Activated CD8-positive, alpha-beta T cell treated with anti-CD3 and anti-CD28 coated beads, Interleukin-2, amount 10 ng/mL, durations not matched to agents 7 days and 5 days (primary cell): ENCODE results near the gene CDH6. TPM values are rescaled to one million over a fixed set of nuclear protein-coding genes. Genes with fewer than 3 reads are reported as not detected.

Source experiments
- ATAC-seq: fragments of 150-1000 bp; cut with Tn5 transposase; one replicate; pipeline ENCODE4 v1.10.0; 2021; ENCODE audit warnings: moderate library complexity
- CTCF ChIA-PET: fragments of 350-600 bp; sonication (Branson Sonifier 250); formaldehyde crosslinking; loops from one replicate; lab custom pipeline; 2021; ENCODE audit warnings: antibody characterized with exemption; lab: Charles Lee
- POLR2A ChIA-PET: fragments of 350-600 bp; sonication (Branson Sonifier 250); formaldehyde crosslinking; loops from one replicate; lab custom pipeline; 2021; ENCODE audit warnings: antibody characterized with exemption; lab: Charles Lee
- DNase-seq: peaks from one replicate; pipeline ENCODE4 v3.0.0-alpha.2; 2020
- H3K27ac Mint-ChIP-seq: one replicate; pipeline ENCODE4 v1.8.0; 2021; ENCODE audit warnings: mild to moderate bottlenecking, mixed read lengths
- H3K27me3 Mint-ChIP-seq: one replicate; pipeline ENCODE4 v1.8.0; 2021; ENCODE audit warnings: low read depth, mixed read lengths
- H3K36me3 Mint-ChIP-seq: one replicate; pipeline ENCODE4 v1.8.0; 2021; ENCODE audit warnings: low read depth, mixed read lengths
- H3K4me1 Mint-ChIP-seq: one replicate; pipeline ENCODE4 v1.8.0; 2021; ENCODE audit warnings: low read depth, mixed read lengths
- H3K4me3 Mint-ChIP-seq: one replicate; pipeline ENCODE4 v1.8.0; 2021; ENCODE audit warnings: mild to moderate bottlenecking, mixed read lengths
- H3K9me3 Mint-ChIP-seq: one replicate; pipeline ENCODE4 v1.8.0; 2022; ENCODE audit warnings: mixed read lengths; ENCODE audit not compliant: insufficient read depth
- total RNA-seq, 2 experiments: library from RNA; stranded (reverse); gene quantifications; one replicate each; pipeline ENCODE4 v1.2.3, GENCODE V29; 2021

CDH6 gene
- total RNA-seq, 2 experiments from 2014 or later, result not detected

DNA sequence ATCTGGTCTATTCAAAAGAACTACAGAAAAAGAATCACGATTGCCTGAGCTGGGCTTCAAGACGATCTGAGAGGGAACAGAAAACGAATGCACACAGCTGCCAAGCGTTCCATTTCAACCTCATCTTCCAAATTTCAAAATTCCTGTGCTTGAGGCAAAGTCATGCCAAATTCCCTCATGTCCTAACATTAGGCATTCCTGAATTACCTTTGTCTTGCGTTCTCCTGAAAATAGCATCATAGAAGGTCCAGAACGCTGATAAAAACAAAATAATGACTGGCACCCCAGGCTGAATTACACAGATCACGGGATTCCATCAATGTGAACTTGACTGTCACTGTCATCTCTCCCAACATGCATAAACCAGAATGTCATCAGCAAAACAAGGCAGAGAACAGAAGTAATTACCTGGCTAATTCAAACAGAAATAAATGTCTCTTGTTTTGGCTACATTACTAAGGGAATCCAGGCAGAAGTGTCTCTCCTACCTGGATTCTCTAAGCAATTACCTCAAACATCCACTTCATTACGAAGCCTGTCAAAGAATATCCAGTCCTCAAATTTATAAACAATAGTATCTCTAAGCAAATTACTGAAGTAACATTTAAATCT lies 12.0 kb upstream of the CDH6 start:
- Mint-ChIP-seq H3K27me3 (no peaks in the 10 kb centered on the region), H3K9me3 (no peaks in the 10 kb centered on the region), H3K27ac (no peak overlapping the region), H3K4me1 (no peaks in the 10 kb centered on the region), H3K36me3 (no peaks in the 10 kb centered on the region), H3K4me3 (no peak overlapping the region)
- CTCF ChIA-PET, result no interaction called here
- ATAC-seq, result no peak
- POLR2A ChIA-PET, result no interaction called here
- DNase-seq, result no peak

DNA sequence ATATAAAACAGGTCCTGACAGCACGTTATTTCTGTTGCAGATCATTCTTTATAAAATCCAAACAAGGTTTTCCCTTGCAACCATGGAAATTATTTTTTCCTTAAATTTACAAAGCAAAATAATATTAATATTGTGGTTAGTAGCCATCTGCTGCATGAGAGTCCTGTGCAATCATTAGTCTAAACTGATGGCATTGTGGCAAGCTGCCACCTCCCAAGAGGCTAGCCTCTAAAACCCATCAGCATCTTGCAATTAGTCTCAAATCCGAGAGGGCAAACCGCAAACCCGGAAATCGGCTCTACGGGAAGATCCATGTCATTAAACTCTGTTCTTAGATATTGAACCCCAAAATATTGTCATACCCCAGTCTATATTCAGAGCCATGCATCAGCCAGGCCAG lies 11.3 kb upstream of the CDH6 start:
- ChIA-PET CTCF (no interaction called here), POLR2A (no interaction called here)
- Mint-ChIP-seq H3K36me3 (no peaks in the 10 kb centered on the region), H3K4me1 (no peaks in the 10 kb centered on the region), H3K9me3 (no peaks in the 10 kb centered on the region), H3K4me3 (no peak overlapping the region), H3K27ac (no peak overlapping the region), H3K27me3 (no peaks in the 10 kb centered on the region)
- DNase-seq (no peak), ATAC-seq (no peak)

GRCh38 chr5:31185951-31186350 lies 7.5 kb upstream of the CDH6 start:
- H3K27ac Mint-ChIP-seq, result no peak overlapping the region
- no peaks in the 10 kb centered on the region for H3K9me3 Mint-ChIP-seq
- DNase-seq, result no peak
- CTCF ChIA-PET, result interaction anchor here (1.2 kb wide), 3 partner anchors 9 to 80 kb away, joined by 3 to 7 read pairs (median 4); no protein-coding TSS in a partner anchor
- no peak overlapping the region for H3K4me3 Mint-ChIP-seq
- H3K4me1 Mint-ChIP-seq, result no peaks in the 10 kb centered on the region
- no peaks in the 10 kb centered on the region for H3K27me3 Mint-ChIP-seq
- ATAC-seq, result no peak
- H3K36me3 Mint-ChIP-seq, result no peaks in the 10 kb centered on the region
- POLR2A ChIA-PET, result no interaction called here

- Mint-ChIP-seq H3K27ac (no peak overlapping the region), H3K27me3 (no peaks in the 10 kb centered on the region), H3K4me3 (no peak overlapping the region), H3K4me1 (no peaks in the 10 kb centered on the region), H3K9me3 (no peaks in the 10 kb centered on the region), H3K36me3 (no peaks in the 10 kb centered on the region)
- CTCF ChIA-PET, result interaction anchor here (1.2 to 1.9 kb wide), 6 partner anchors 10 to 79 kb away, joined by 3 to 7 read pairs (median 4); no protein-coding TSS in a partner anchor
- DNase-seq (no peak), ATAC-seq (no peak)
- POLR2A ChIA-PET, result no interaction called here
Observed at GRCh38 chr5:31186672-31187267, 6.7 kb upstream of the CDH6 start.

DNA sequence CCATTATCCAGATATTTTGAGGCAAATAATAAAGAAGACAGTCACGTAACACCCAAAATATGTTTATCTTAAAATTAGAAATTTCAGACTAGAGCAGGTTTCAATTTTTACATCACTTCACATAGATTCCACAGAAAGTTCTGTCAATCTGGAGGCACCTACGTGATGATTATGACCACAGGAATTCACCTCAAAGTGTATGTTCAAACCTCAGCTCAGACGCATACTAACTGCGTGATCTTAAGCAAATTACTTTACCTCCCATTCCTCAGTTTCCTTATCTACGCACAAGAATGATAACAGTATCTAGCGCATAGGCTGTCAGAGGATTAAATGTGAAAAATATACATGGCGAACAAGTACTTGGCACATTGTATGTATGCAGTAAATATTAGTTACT lies 5.9 kb upstream of the CDH6 start:
- Mint-ChIP-seq H3K27ac (no peak overlapping the region), H3K4me3 (no peak overlapping the region), H3K4me1 (no peaks in the 10 kb centered on the region), H3K36me3 (no peaks in the 10 kb centered on the region), H3K27me3 (peaks cover 2% of the 10 kb centered on the region), H3K9me3 (no peaks in the 10 kb centered on the region)
- POLR2A ChIA-PET, result no interaction called here
- DNase-seq (no peak), ATAC-seq (no peak)
- CTCF ChIA-PET, result interaction anchor here (1.2 to 1.9 kb wide), 3 partner anchors 16 to 54 kb away, joined by 3 to 4 read pairs (median 4); no protein-coding TSS in a partner anchor

DNA sequence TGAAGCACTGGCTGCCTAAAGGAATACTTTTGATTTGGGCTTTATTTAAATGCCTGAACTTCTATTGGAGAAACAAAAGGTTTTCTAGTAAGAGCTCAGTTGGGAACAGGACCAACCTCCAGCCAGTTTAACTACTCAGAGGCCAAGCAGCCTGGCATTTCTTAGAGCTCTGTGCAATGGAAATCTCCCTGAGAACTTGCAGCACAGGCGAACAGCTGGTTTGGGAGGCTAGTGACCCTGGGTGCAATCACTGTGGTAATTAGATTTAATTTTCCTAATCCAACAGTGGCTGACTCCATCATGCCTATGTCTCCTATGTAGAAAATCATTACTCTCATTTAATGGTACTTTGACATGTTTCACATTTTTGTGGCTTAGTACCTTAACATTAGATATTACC lies 1.0 kb upstream of the CDH6 start:
- DNase-seq (no peak), ATAC-seq (no peak)
- no peaks in the 10 kb centered on the region for H3K9me3 Mint-ChIP-seq
- H3K4me3 Mint-ChIP-seq, result no peak overlapping the region
- peaks cover 21% of the 10 kb centered on the region for H3K27me3 Mint-ChIP-seq
- peaks cover 2% of the 10 kb centered on the region for H3K36me3 Mint-ChIP-seq
- H3K27ac Mint-ChIP-seq, result no peak overlapping the region
- peaks cover 4% of the 10 kb centered on the region for H3K4me1 Mint-ChIP-seq
- CTCF ChIA-PET, result no interaction called here
- POLR2A ChIA-PET, result no interaction called here

DNA sequence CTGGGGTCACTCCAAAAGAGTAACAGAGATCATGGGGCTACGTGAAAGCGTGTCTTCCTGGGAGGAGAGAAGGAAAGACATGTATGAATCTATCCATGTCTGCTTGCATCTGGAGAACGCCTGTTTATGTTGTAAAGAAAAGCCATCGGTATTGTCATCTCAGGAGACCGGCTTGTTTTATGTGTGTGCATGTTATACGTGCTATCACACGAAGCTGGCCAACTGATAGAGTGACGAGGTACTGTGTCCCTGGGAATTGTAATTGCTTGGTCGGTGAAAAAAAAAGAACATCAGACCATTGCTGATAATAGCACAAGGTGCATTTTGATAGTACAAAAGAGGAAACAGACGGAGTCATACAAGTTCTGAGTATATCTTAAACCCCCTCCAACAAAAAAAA lies 370 bp upstream of the CDH6 start:
- DNase-seq (no peak), ATAC-seq (no peak)
- H3K27me3 Mint-ChIP-seq, result peaks cover 21% of the 10 kb centered on the region
- peaks cover 2% of the 10 kb centered on the region for H3K36me3 Mint-ChIP-seq
- H3K4me1 Mint-ChIP-seq, result peaks cover 4% of the 10 kb centered on the region
- ChIA-PET CTCF (no interaction called here), POLR2A (no interaction called here)
- no peak overlapping the region for H3K27ac Mint-ChIP-seq
- H3K4me3 Mint-ChIP-seq, result no peak overlapping the region
- H3K9me3 Mint-ChIP-seq, result no peaks in the 10 kb centered on the region

DNA sequence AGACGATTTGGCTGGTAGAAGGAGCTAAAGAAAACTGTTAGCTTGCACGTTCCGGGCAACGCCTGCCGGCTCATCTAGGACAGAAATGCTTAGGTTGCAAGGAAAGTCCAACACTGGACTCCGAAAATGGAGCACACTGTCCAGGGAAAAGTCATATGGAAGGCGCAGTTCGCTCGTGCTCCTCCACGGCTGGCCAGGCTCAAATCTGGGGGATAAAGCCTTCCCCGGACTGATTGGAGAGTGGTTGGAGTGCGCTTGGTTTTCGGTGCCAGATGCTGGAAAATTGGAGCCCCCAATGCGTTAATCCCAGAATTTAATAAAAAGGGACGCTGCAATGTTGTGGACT lies 955 bp downstream of the CDH6 start:
- Mint-ChIP-seq H3K4me3 (no peak overlapping the region), H3K27me3 (peaks cover 21% of the 10 kb centered on the region), H3K27ac (no peak overlapping the region), H3K4me1 (peaks cover 4% of the 10 kb centered on the region), H3K36me3 (peaks cover 2% of the 10 kb centered on the region), H3K9me3 (no peaks in the 10 kb centered on the region)
- POLR2A ChIA-PET, result no interaction called here
- CTCF ChIA-PET, result no interaction called here
- ATAC-seq, result no peak
- DNase-seq, result no peak

DNA sequence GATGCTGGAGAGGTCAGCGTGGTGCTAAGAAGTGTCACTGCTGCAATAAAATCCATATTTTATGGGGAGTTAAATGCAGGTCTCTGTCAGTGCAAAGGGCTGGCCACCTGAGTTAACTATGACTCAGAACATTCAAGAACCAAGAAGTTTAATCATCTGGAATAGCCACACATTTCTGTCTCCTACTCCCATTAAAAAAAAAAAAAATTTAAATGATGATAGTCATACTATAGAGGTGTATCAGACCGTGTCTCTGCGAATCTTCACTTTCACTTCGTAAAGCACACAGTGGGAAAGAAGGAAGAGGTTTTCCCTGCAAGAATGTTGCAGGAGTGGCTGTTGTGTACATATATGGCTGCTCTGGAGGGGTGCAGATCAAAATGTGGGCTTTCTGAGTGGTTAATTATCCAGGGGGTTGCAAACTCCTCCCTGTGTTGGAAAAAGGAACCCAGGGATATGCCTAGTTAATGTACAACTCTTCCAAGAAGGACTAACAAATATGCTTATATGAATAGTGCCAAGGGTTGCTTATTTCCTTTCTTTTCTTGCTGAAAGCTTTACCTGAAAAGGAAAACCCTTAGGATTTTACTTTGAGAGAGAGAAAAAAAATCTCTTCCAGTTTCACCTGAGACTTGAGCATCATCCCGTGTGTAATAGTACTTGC lies 1.5 kb downstream of the CDH6 start:
- POLR2A ChIA-PET, result no interaction called here
- no peak overlapping the region for H3K27ac Mint-ChIP-seq
- no peaks in the 10 kb centered on the region for H3K9me3 Mint-ChIP-seq
- CTCF ChIA-PET, result no interaction called here
- peaks cover 4% of the 10 kb centered on the region for H3K4me1 Mint-ChIP-seq
- H3K4me3 Mint-ChIP-seq, result no peak overlapping the region
- peaks cover 21% of the 10 kb centered on the region for H3K27me3 Mint-ChIP-seq
- DNase-seq, result no peak
- H3K36me3 Mint-ChIP-seq, result peaks cover 2% of the 10 kb centered on the region
- no peak for ATAC-seq

- CTCF ChIA-PET, result no interaction called here
- H3K27ac Mint-ChIP-seq, result no peak overlapping the region
- H3K9me3 Mint-ChIP-seq, result no peaks in the 10 kb centered on the region
- POLR2A ChIA-PET, result no interaction called here
- no peak overlapping the region for H3K4me3 Mint-ChIP-seq
- DNase-seq (no peak), ATAC-seq (no peak)
- H3K4me1 Mint-ChIP-seq, result peaks cover 4% of the 10 kb centered on the region
- H3K27me3 Mint-ChIP-seq, result peaks cover 21% of the 10 kb centered on the region
- H3K36me3 Mint-ChIP-seq, result peaks cover 2% of the 10 kb centered on the region
Observed at GRCh38 chr5:31196309-31196708, 2.8 kb downstream of the CDH6 start.

DNA sequence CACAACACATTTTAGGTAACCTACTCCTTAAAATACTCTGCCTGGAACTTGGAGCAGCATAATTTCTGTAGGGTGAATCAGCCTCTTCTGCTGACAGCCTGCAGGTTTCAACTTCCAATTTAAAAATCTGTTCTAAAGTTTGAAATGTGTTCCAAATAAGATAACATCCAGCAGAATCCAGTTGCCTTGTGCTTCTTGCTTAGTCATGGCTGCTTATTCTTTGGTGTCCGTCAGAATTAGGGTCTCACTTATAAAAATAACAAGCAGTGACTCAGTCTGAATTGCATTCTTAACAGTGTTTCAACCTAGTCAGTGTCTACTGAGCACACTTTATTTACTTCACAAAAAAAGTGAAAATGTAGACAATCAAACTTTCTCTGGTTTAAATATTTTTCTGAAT lies 3.7 kb downstream of the CDH6 start:
- Mint-ChIP-seq H3K4me3 (no peak overlapping the region), H3K27ac (no peak overlapping the region), H3K36me3 (peaks cover 2% of the 10 kb centered on the region), H3K27me3 (peaks cover 20% of the 10 kb centered on the region), H3K4me1 (peaks cover 4% of the 10 kb centered on the region), H3K9me3 (no peaks in the 10 kb centered on the region)
- ATAC-seq (no peak), DNase-seq (no peak)
- POLR2A ChIA-PET, result no interaction called here
- CTCF ChIA-PET, result no interaction called here

DNA sequence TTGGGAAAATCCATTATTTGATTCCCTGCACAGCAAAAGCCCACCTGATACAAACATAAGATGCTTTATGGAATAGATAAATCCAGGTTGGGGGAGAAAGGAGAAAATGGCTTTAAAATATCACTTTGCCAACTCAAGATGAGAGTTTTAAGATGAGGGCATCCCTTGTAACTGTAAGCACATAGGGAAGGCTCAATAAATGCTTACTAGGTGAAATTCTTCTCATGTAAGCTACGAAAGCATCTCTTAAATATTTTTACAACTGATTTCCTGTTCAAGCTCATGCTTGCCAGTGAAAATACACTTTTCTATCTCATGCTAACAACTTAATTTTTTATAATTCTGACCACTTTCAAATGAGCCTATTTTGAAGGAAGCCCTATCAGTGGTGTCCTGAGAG lies 11.5 kb downstream of the CDH6 start:
- peaks cover 4% of the 10 kb centered on the region for H3K9me3 Mint-ChIP-seq
- H3K27me3 Mint-ChIP-seq, result no peaks in the 10 kb centered on the region
- ATAC-seq, result no peak
- no peak for DNase-seq
- H3K27ac Mint-ChIP-seq, result no peak overlapping the region
- H3K4me1 Mint-ChIP-seq, result no peaks in the 10 kb centered on the region
- ChIA-PET POLR2A (no interaction called here), CTCF (no interaction called here)
- H3K36me3 Mint-ChIP-seq, result no peaks in the 10 kb centered on the region
- no peak overlapping the region for H3K4me3 Mint-ChIP-seq
